ENCODE measurements around the gene UBE2L5.

- TF ChIP-seq CTCF (IDR thresholded peaks at IDR 0.05) (no peak), POLR2A (IDR thresholded peaks at IDR 0.05) (no peak)
Observed at GRCh38 chr13:30396434-30397075, 25.7 kb upstream of the UBE2L5 start.
